ENCODE measurements around the gene SEPHS2. TPM values are rescaled to one million over a fixed set of nuclear protein-coding genes. Genes with fewer than 3 reads are reported as not detected.
"Not testable (repeated sequence)": the region's sequence is repeated elsewhere in the genome, so short reads cannot be mapped to it uniquely, and the experiment has no call there.

The SEPHS2 gene
- total RNA-seq, 1 donor from 2014 or later, result 17.4 TPM

DNA sequence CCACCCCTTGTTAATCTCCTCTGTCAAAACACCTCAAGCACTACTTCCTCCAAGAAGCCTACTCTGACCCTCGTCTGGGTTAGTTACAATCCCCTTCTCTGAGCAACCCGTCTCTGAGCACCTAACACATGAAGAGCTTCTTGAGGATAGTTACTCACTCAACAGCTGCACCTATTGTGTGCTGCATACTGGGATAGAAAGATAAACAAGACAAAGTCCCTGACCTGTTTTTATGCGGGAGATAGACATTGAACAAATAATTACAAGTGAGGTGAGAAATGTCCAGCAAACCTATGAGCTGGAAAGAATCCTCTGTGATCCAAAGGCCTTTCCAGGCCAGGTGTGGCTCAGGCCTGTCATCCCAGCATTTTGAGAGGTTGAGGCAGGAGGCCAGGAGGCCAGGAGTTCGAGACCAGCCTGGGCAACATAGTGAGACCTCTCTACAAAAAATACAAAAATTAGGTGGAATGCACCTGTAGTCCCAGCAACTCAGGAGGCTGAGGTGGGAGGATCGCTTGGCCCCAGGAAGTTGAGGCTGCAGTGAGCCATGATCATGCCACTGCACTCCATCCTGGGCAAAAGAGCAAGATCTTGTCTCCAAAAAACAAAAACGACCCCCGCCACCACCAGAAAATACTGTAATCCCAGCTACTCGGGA, 43.8 kb downstream of the SEPHS2 start:
- TF ChIP-seq, protein P1, sequence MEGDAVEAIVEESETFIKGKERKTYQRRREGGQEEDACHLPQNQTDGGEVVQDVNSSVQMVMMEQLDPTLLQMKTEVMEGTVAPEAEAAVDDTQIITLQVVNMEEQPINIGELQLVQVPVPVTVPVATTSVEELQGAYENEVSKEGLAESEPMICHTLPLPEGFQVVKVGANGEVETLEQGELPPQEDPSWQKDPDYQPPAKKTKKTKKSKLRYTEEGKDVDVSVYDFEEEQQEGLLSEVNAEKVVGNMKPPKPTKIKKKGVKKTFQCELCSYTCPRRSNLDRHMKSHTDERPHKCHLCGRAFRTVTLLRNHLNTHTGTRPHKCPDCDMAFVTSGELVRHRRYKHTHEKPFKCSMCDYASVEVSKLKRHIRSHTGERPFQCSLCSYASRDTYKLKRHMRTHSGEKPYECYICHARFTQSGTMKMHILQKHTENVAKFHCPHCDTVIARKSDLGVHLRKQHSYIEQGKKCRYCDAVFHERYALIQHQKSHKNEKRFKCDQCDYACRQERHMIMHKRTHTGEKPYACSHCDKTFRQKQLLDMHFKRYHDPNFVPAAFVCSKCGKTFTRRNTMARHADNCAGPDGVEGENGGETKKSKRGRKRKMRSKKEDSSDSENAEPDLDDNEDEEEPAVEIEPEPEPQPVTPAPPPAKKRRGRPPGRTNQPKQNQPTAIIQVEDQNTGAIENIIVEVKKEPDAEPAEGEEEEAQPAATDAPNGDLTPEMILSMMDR (IDR thresholded peaks at IDR 0.05; ENCODE audit: insufficient read depth, low read length, severe bottlenecking), result no peak
- H3K27me3 ChIP-seq (ENCODE audit: control insufficient read depth, insufficient read depth, low read length), result no peaks in the 10 kb centered on the region
- FAIRE-seq, result no peak
- no peak overlapping the region for H3K4me3 ChIP-seq (ENCODE audit: low read depth, low read length)
- DNase-seq (ENCODE audit: low read depth), result no peak
- H3K36me3 ChIP-seq (ENCODE audit: control insufficient read depth, insufficient read depth, low read length), result peaks cover 3% of the 10 kb centered on the region

DNA sequence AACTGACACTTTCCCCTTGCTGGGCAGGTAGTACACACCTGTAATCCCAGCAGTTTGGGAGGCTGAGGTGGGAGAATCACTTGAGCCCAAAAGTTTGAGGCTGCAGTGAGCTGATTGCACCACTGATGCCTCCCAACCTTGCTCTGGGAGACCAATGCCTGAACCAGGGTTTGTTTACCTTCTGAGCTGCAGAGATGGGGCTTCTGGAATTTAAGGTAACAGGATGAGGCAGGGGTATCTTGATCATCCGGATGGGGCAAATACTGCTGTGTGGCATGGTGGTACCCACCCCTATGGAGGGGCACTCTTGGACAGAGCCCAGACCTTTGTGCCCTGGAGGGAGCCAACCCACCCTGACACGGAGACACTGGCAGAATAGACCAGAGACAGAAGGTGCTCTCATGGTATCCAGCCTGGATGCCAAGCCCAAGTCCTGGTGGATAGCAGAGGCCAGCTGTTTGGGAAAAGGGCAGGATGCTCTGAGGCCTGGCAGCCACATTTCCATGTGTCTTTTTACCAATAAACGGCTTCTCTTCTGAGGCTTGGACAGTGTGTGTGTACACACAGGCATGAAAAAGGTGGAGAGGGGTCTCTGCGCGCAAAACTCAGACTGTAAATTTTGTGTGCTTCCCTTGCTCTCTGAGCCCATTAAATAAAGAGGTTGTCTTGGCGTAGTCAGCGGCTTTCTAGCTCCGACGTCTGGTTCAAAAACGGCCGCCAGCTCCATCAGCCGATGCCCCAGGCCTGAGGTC, 46.1 kb downstream of the SEPHS2 start:
- TF ChIP-seq, protein P1 (IDR thresholded peaks at IDR 0.05; ENCODE audit: insufficient read depth, low read length, severe bottlenecking), result no peak
- FAIRE-seq, result no peak
- no peak for DNase-seq (ENCODE audit: low read depth)
- H3K4me3 ChIP-seq (ENCODE audit: low read depth, low read length), result peak overlapping the region; percentile 73
- H3K36me3 ChIP-seq (ENCODE audit: control insufficient read depth, insufficient read depth, low read length), result peaks cover 3% of the 10 kb centered on the region
- no peaks in the 10 kb centered on the region for H3K27me3 ChIP-seq (ENCODE audit: control insufficient read depth, insufficient read depth, low read length)

DNA sequence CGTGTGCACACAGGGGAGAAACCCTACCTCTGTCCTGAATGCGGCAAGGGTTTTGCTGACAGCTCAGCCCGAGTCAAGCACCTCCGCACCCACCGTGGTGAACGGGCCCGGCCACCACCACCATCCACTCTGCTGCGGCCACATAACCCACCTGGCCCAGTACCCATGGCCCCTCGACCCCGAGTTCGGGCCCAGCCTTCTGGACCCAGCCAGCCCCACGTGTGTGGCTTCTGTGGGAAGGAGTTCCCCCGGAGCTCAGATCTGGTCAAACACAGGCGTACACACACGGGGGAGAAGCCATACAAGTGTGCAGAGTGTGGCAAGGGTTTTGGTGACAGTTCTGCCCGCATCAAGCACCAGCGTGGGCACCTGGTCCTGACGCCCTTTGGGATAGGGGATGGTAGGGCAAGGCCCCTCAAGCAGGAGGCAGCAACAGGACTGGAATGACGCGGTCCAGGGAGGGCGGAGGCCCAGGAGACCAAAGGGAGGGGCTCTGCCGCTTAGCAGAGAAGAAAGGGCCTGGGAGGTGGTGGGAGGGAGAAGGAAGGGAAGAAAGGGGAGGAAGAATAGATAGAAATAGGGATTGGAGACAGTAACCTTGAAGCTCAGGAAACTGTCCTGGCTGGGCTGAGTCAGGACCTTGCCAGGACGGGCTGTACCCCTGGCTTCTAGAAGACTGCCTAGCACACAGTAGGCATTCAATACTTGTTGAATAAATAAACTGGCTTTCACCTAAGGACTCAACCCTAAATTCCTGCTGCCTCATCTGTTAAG, 46.8 kb downstream of the SEPHS2 start:
- Histone ChIP-seq H3K4me3 (ENCODE audit: low read depth, low read length) (no peak overlapping the region), H3K36me3 (ENCODE audit: control insufficient read depth, insufficient read depth, low read length) (peaks cover 3% of the 10 kb centered on the region), H3K27me3 (ENCODE audit: control insufficient read depth, insufficient read depth, low read length) (no peaks in the 10 kb centered on the region)
- TF ChIP-seq, protein P1 (IDR thresholded peaks at IDR 0.05; ENCODE audit: insufficient read depth, low read length, severe bottlenecking), result no peak
- DNase-seq (ENCODE audit: low read depth), result no peak
- FAIRE-seq, result no peak

DNA sequence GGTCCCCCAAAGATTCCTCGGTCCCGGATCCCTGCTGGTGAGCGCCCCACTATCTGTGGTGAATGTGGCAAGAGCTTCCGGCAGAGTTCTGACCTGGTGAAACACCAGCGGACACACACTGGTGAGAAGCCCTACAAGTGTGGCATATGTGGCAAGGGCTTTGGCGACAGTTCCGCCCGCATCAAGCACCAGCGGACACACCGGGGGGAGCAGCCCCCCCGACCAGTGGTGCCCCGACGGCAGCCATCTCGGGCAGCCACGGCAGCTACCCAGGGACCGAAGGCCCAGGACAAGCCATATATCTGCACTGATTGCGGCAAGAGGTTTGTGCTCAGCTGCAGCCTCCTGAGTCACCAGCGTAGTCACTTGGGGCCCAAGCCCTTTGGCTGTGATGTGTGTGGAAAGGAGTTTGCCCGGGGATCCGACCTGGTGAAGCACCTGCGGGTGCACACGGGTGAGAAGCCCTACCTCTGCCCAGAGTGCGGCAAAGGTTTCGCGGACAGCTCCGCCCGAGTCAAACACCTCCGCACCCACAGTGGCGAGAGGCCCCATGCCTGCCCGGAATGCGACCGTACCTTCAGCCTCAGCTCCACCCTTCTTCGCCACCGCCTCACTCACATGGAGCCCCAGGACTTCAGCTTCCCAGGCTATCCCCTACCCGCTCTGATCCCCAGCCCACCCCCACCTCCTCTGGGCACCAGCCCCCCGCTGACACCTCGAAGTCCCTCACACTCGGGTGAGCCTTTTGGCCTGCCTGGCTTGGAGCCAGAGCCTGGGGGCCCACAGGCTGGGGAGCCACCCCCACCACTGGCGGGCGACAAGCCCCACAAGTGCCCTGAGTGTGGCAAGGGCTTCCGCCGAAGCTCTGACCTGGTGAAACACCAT, 47.7 kb downstream of the SEPHS2 start:
- Histone ChIP-seq H3K4me3 (ENCODE audit: low read depth, low read length) (no peak overlapping the region), H3K27me3 (ENCODE audit: control insufficient read depth, insufficient read depth, low read length) (no peaks in the 10 kb centered on the region), H3K36me3 (ENCODE audit: control insufficient read depth, insufficient read depth, low read length) (peaks cover 3% of the 10 kb centered on the region)
- TF ChIP-seq, protein P1 (IDR thresholded peaks at IDR 0.05; ENCODE audit: insufficient read depth, low read length, severe bottlenecking), result no peak
- DNase-seq (ENCODE audit: low read depth) (no peak), FAIRE-seq (no peak)

DNA sequence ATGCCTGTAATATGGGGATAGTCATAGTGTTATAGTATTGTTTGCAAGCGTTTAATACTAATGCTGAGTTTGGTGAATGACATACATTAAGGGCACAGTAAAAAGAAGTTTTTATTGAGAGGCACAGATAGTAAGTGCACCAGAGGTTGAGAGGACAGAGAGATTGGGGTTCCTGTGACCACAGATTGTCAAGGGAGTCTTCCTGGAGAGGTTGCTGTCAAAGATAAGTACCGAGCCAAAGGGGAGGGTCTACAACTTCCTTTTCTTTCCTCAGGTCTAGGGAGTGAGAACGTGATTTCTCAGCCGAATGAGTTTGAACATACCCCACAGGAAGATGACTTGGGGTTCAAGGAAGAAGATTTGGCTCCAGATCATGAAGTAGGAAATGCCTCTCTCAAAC, 48.6 kb downstream of the SEPHS2 start:
- H3K36me3 ChIP-seq (ENCODE audit: control insufficient read depth, insufficient read depth, low read length), result peaks cover 3% of the 10 kb centered on the region
- FAIRE-seq (no peak), DNase-seq (ENCODE audit: low read depth) (no peak)
- H3K4me3 ChIP-seq (ENCODE audit: low read depth, low read length), result no peak overlapping the region
- TF ChIP-seq, protein P1 (IDR thresholded peaks at IDR 0.05; ENCODE audit: insufficient read depth, low read length, severe bottlenecking), result no peak
- no peaks in the 10 kb centered on the region for H3K27me3 ChIP-seq (ENCODE audit: control insufficient read depth, insufficient read depth, low read length)

DNA sequence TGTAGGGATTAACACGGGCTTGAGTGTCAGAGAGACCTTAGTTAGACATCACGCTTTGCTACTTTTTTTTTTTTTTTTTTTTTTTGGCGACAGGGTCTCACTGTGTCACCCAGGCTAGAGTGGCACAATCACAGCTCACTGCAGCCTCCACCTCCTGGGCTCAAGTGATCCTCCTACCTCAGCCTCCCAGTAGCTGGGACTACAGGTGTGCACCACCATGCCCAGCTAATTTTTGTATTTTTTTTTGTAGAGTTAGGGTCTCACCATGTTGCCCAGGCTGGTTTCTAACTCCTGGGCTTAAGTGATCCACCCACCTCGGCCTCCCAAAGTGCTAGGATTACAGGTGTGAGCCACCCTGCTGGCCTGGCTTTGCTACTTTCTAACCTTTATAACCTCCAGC, 49.0 kb downstream of the SEPHS2 start:
- FAIRE-seq; H3K4me3 ChIP-seq (ENCODE audit: low read depth, low read length): not testable (repeated sequence)

More for the DNA sequence above, 49.0 kb downstream of the SEPHS2 start:
- not testable (repeated sequence) for H3K27me3 ChIP-seq (ENCODE audit: control insufficient read depth, insufficient read depth, low read length); DNase-seq (ENCODE audit: low read depth); H3K36me3 ChIP-seq (ENCODE audit: control insufficient read depth, insufficient read depth, low read length)

Measured in bronchial epithelial cell (primary cell).